T-cell (primary cell): ENCODE data around the gene SIRT5. TPM values are rescaled to one million over a fixed set of nuclear protein-coding genes. Genes with fewer than 3 reads are reported as not detected.

ENCODE experiments used
- ATAC-seq, 4 experiments: fragments of 200-7000 bp in 3 of 4; fragments of 150-1000 bp in 1 of 4; cut with Tn5 transposase; replicated peaks in 1 of 4; 1 replicate in 3 of 4; 2 replicates in 1 of 4; pipeline ENCODE4 v1.10.0; 2021; ENCODE audit warnings: moderate library complexity in 3 of 4, mild to moderate bottlenecking in 2 of 4, moderate number of reproducible peaks in 1 of 4
- CTCF ChIA-PET, 2 donors: fragments of 300-600 bp; sonication (Branson Sonifier 250); formaldehyde crosslinking; loops; one replicate each; lab custom pipeline; 2022; ENCODE audit warnings: antibody characterized with exemption in 2 of 2; lab: Charles Lee
- POLR2A ChIA-PET, 2 donors: fragments of 300-600 bp; sonication (Branson Sonifier 250); formaldehyde crosslinking; loops; one replicate each; lab custom pipeline; 2022; ENCODE audit warnings: antibody characterized with exemption in 2 of 2; lab: Charles Lee
- DNase-seq, 35 experiments: peaks; one replicate each; pipeline versions ENCODE4 v3.0.0 to v3.0.0-alpha.2; 2013 to 2023
- H3K27ac ChIP-seq: one replicate; pipeline ENCODE4 v1.5.1; 2013; ENCODE audit warnings: low read length
- H3K27me3 ChIP-seq, 2 experiments: replicated peaks in 1 of 2; 1 replicate in 1 of 2; 2 replicates in 1 of 2; pipeline versions ENCODE4 v1.6.1 to v1.7.0; 2013; ENCODE audit warnings: low read length in 1 of 2, mixed read lengths in 1 of 2; ENCODE audit not compliant: control insufficient read depth in 2 of 2, insufficient read depth in 2 of 2; ENCODE audit errors: extremely low read depth in 1 of 2
- H3K36me3 ChIP-seq, 2 donors: 1 replicate in 1 of 2; 2 replicates in 1 of 2; pipeline versions ENCODE4 v1.6.1 to v1.7.0; 2013; ENCODE audit warnings: low read length in 1 of 2; ENCODE audit not compliant: control insufficient read depth in 2 of 2, insufficient read depth in 1 of 2; ENCODE audit errors: extremely low read depth in 1 of 2
- H3K4me1 ChIP-seq, 2 experiments: 1 replicate in 1 of 2; 2 replicates in 1 of 2; pipeline versions ENCODE4 v1.6.1 to v1.7.0; 2013; ENCODE audit warnings: low read length in 2 of 2, mixed read lengths in 1 of 2; ENCODE audit not compliant: insufficient read depth in 2 of 2, control insufficient read depth in 1 of 2; ENCODE audit errors: extremely low read depth in 1 of 2
- H3K4me3 ChIP-seq, 2 donors: 1 replicate in 1 of 2; 2 replicates in 1 of 2; pipeline versions ENCODE4 v1.5.1 to v1.7.0; 2013; ENCODE audit warnings: mild to moderate bottlenecking in 2 of 2, low read length in 1 of 2, moderate library complexity in 1 of 2; ENCODE audit not compliant: control insufficient read depth in 1 of 2; ENCODE audit errors: extremely low read depth in 1 of 2
- H3K9me3 ChIP-seq: 2 replicates; pipeline ENCODE4 v1.7.0; 2013
- H3K27ac Mint-ChIP-seq, 2 donors: one replicate each; pipeline ENCODE4 v1.8.0; 2020 to 2021; ENCODE audit warnings: mild to moderate bottlenecking in 2 of 2, mixed read lengths in 2 of 2
- H3K27me3 Mint-ChIP-seq, 2 donors: one replicate each; pipeline ENCODE4 v1.8.0; 2021 to 2022; ENCODE audit warnings: mixed read lengths in 2 of 2
- H3K36me3 Mint-ChIP-seq: one replicate; pipeline ENCODE4 v1.8.0; 2021; ENCODE audit warnings: mixed read lengths
- H3K4me1 Mint-ChIP-seq, 3 donors: one replicate each; pipeline ENCODE4 v1.8.0; 2020 to 2022; ENCODE audit warnings: mixed read lengths in 3 of 3, mild to moderate bottlenecking in 1 of 3
- H3K4me3 Mint-ChIP-seq, 3 donors: one replicate each; pipeline ENCODE4 v1.8.0; 2020 to 2022; ENCODE audit warnings: mild to moderate bottlenecking in 3 of 3, mixed read lengths in 3 of 3, moderate library complexity in 3 of 3
- H3K9me3 Mint-ChIP-seq, 3 donors: one replicate each; pipeline ENCODE4 v1.8.0; 2020 to 2022; ENCODE audit warnings: mixed read lengths in 3 of 3
- WGBS: methylation state at CpG from one replicate; pipeline ENCODE4 v1.1.5; 2013; ENCODE audit warnings: missing lambda C conversion rate; ENCODE audit not compliant: insufficient coverage; 5-methylcytosine and 5-hydroxymethylcytosine counted together
- total RNA-seq, 35 experiments: library from RNA in 6 of 35; stranded (reverse) in 6 of 35; fragments of 120-200 nt in 1 of 35; gene quantifications; one replicate each; pipeline versions ENCODE4 v1.2.1 to v1.2.4 and lab custom pipeline; 2013 to 2026

SIRT5 gene
- total RNA-seq, 5 donors from 2014 or later (not counting 1 experiment from before 2014, with no cell fraction given), result 11.7 to 21.5 (median 16.8) TPM

- H3K36me3 ChIP-seq, result peaks cover 2 to 41% of the 10 kb centered on the region in 2 donors
- ChIA-PET CTCF (interaction anchor here in 1 of 2 donors (0.6 kb wide), 1 partner anchor 239 kb away, joined by 7 read pairs; no protein-coding TSS in a partner anchor), POLR2A (no interaction called here)
- no peaks in the 10 kb centered on the region for H3K27me3 ChIP-seq
- Mint-ChIP-seq H3K4me3 (no peak overlapping the region), H3K27me3 (no peaks in the 10 kb centered on the region), H3K9me3 (no peaks in the 10 kb centered on the region), H3K27ac (no peak overlapping the region), H3K36me3 (peaks cover 41% of the 10 kb centered on the region), H3K4me1 (peaks cover 0 to 4% (median 0%) of the 10 kb centered on the region in 3 donors)
- ATAC-seq (no peak), DNase-seq (no peak)
- H3K4me3 ChIP-seq, result no peak overlapping the region
- no peaks in the 10 kb centered on the region for H3K9me3 ChIP-seq
- peaks cover 0 to 3% of the 10 kb centered on the region in 2 experiments for H3K4me1 ChIP-seq
- 98% methylated on average over 5 of the region's 7 CpGs for WGBS
- H3K27ac ChIP-seq, result no peak overlapping the region
Observed at GRCh38 chr6:13586603-13587542, 12.5 kb downstream of the SIRT5 start.

GRCh38 chr6:13589801-13590200 lies 15.4 kb downstream of the SIRT5 start:
- Histone ChIP-seq H3K27me3 (no peaks in the 10 kb centered on the region), H3K9me3 (no peaks in the 10 kb centered on the region), H3K4me1 (no peaks in the 10 kb centered on the region), H3K27ac (no peak overlapping the region), H3K36me3 (peaks cover 11 to 53% of the 10 kb centered on the region in 2 donors), H3K4me3 (no peak overlapping the region)
- Mint-ChIP-seq H3K27me3 (no peaks in the 10 kb centered on the region), H3K4me1 (peaks cover 0 to 4% (median 2%) of the 10 kb centered on the region in 3 donors), H3K27ac (no peak overlapping the region), H3K9me3 (no peaks in the 10 kb centered on the region), H3K4me3 (no peak overlapping the region), H3K36me3 (peaks cover 35% of the 10 kb centered on the region)
- WGBS, result 97% methylated on average over 6 of the region's 9 CpGs
- DNase-seq, result no peak
- POLR2A ChIA-PET, result no interaction called here
- ATAC-seq, result no peak
- CTCF ChIA-PET, result no interaction called here

DNA sequence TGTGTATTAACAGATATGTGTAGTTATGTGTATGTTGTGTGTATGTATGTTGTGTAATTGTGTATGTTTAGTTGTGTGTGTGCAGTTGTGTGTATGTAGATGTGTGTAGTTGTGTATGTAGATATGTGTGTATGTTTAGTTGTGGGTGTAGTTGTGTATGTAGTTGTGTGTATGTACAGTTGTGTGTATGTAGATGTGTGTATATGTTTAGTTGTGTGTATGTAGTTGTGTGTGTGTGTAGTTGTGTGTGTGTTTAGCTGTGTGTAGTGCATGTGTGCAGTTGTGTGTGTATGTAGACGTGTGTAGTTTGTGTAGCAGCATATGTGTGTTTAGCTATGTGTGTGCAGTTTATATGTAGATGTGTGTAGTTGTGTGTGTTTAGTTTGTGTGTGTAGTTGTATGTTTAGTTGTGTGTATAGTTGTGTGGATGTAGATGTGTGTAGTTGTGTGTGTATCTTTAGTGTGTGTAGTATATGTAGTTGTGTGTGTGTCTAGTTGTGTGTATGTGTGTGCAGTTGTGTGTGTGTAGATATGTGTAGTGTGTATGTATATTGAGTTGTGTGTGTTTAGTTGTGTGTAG lies 16.3 kb downstream of the SIRT5 start:
- H3K4me1 Mint-ChIP-seq, result peaks cover 0 to 4% (median 2%) of the 10 kb centered on the region in 3 donors
- Histone ChIP-seq H3K27me3 (no peaks in the 10 kb centered on the region), H3K4me1 (no peaks in the 10 kb centered on the region), H3K4me3 (no peak overlapping the region), H3K27ac (no peak overlapping the region), H3K9me3 (no peaks in the 10 kb centered on the region), H3K36me3 (peaks cover 13 to 55% of the 10 kb centered on the region in 2 donors)
- no peak for ATAC-seq
- ChIA-PET POLR2A (no interaction called here), CTCF (no interaction called here)
- no peaks in the 10 kb centered on the region for H3K27me3 Mint-ChIP-seq
- DNase-seq, result no peak
- H3K36me3 Mint-ChIP-seq, result peaks cover 31% of the 10 kb centered on the region
- no peaks in the 10 kb centered on the region for H3K9me3 Mint-ChIP-seq
- 92% methylated on average over 1 of the region's 1 CpG for WGBS
- H3K27ac Mint-ChIP-seq, result no peak overlapping the region
- H3K4me3 Mint-ChIP-seq, result no peak overlapping the region

GRCh38 chr6:13591205-13591921 lies 17.0 kb downstream of the SIRT5 start:
- ATAC-seq (no peak), DNase-seq (no peak)
- over 99% methylated on average over 19 of the region's 21 CpGs for WGBS
- H3K4me3 ChIP-seq, result no peak overlapping the region
- no peaks in the 10 kb centered on the region for H3K9me3 ChIP-seq
- no peaks in the 10 kb centered on the region for H3K27me3 Mint-ChIP-seq
- H3K9me3 Mint-ChIP-seq, result no peaks in the 10 kb centered on the region
- ChIA-PET POLR2A (no interaction called here), CTCF (no interaction called here)
- no peak overlapping the region for H3K27ac ChIP-seq
- H3K4me1 Mint-ChIP-seq, result peaks cover 0 to 2% (median 0%) of the 10 kb centered on the region in 3 donors
- peaks cover 29% of the 10 kb centered on the region for H3K36me3 Mint-ChIP-seq
- no peaks in the 10 kb centered on the region for H3K4me1 ChIP-seq
- peaks cover 15 to 58% of the 10 kb centered on the region in 2 donors for H3K36me3 ChIP-seq
- no peak overlapping the region for H3K27ac Mint-ChIP-seq
- H3K4me3 Mint-ChIP-seq, result no peak overlapping the region
- H3K27me3 ChIP-seq, result no peaks in the 10 kb centered on the region

GRCh38 chr6:13593103-13593502 lies 18.7 kb downstream of the SIRT5 start:
- DNase-seq (no peak), ATAC-seq (no peak)
- no peak overlapping the region for H3K27ac Mint-ChIP-seq
- no peaks in the 10 kb centered on the region for H3K9me3 ChIP-seq
- no peak overlapping the region for H3K4me3 ChIP-seq
- no peaks in the 10 kb centered on the region for H3K27me3 ChIP-seq
- H3K4me1 ChIP-seq, result no peaks in the 10 kb centered on the region
- 66% methylated on average over 3 of the region's 6 CpGs for WGBS
- H3K27me3 Mint-ChIP-seq, result no peaks in the 10 kb centered on the region
- H3K4me1 Mint-ChIP-seq, result peaks cover 0 to 2% (median 0%) of the 10 kb centered on the region in 3 donors
- POLR2A ChIA-PET, result no interaction called here
- CTCF ChIA-PET, result interaction anchor here in 1 of 2 donors (0.7 kb wide), 1 partner anchor 54 kb away, joined by 3 read pairs; no protein-coding TSS in a partner anchor
- H3K36me3 Mint-ChIP-seq, result peaks cover 33% of the 10 kb centered on the region
- H3K36me3 ChIP-seq, result peaks cover 15 to 56% of the 10 kb centered on the region in 2 donors
- H3K27ac ChIP-seq, result no peak overlapping the region
- H3K9me3 Mint-ChIP-seq, result no peaks in the 10 kb centered on the region
- H3K4me3 Mint-ChIP-seq, result no peak overlapping the region

GRCh38 chr6:13593720-13594119 lies 19.3 kb downstream of the SIRT5 start:
- ATAC-seq, result no peak
- H3K27me3 ChIP-seq, result no peaks in the 10 kb centered on the region
- H3K4me3 ChIP-seq, result no peak overlapping the region
- H3K27ac ChIP-seq, result no peak overlapping the region
- ChIA-PET CTCF (no interaction called here), POLR2A (no interaction called here)
- H3K4me3 Mint-ChIP-seq, result no peak overlapping the region
- H3K36me3 ChIP-seq, result peaks cover 16 to 53% of the 10 kb centered on the region in 2 donors
- no peaks in the 10 kb centered on the region for H3K4me1 ChIP-seq
- no peak for DNase-seq
- H3K27ac Mint-ChIP-seq, result no peak overlapping the region
- no peaks in the 10 kb centered on the region for H3K9me3 Mint-ChIP-seq
- H3K4me1 Mint-ChIP-seq, result peaks cover 0 to 2% (median 0%) of the 10 kb centered on the region in 3 donors
- H3K27me3 Mint-ChIP-seq, result no peaks in the 10 kb centered on the region
- H3K9me3 ChIP-seq, result no peaks in the 10 kb centered on the region
- H3K36me3 Mint-ChIP-seq, result peaks cover 33% of the 10 kb centered on the region
- WGBS, result 91% methylated on average over 4 of the region's 6 CpGs
